Vagina (tissue), 2 donors: Measurements from ENCODE around the gene ADARB2.

ENCODE experiments used
- CTCF ChIP-seq, 3 experiments: fragments of 450-650 bp in 2 of 3; fragments of 200-600 bp in 1 of 3; sonication (generic) in 1 of 3; IDR thresholded peaks; one replicate each; pipeline ENCODE4 v1.5.1; 2017 to 2019; ENCODE audit warnings: antibody characterized with exemption in 3 of 3, mild to moderate bottlenecking in 2 of 3, moderate library complexity in 2 of 3
- POLR2A ChIP-seq, 2 donors: fragments of 450-650 bp; IDR thresholded peaks; one replicate each; pipeline ENCODE4 v1.6.1; 2017; ENCODE audit warnings: antibody characterized with exemption in 2 of 2, mild to moderate bottlenecking in 2 of 2, moderate library complexity in 2 of 2

DNA sequence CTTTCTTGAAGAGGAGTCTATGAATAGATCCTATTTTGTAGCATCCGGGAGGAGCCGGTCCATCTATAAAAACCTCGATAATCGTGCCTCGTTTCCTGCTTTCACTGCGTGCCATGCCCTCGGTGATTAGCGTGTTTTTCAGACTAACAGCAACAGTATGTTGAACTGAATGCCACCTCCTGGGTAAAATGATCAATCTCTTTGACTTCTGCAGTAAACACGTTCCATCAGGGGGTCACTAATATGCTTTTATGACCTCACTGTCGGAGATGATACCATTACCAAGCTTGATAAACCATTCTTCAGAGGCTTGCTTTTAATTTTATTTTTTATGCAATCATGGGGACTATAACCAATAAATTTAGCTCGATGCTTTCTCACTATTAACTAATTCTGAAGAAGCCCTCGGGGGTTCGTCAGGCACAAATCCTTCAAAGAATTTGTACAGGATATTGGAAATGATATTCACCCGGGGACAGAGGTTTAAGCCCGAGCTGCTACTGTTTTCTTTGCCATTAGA is 228.3 kb downstream of the ADARB2 start:
- no peak for TF ChIP-seq CTCF (IDR thresholded peaks at IDR 0.05)
- no peak for TF ChIP-seq POLR2A (IDR thresholded peaks at IDR 0.05)
